CD4-positive, alpha-beta T cell treated with Interleukin-17A for 4 hours (primary cell): ENCODE results near the gene PPIL4.

Source experiments
- DNase-seq: peaks from one replicate; pipeline ENCODE4 v3.0.0-alpha.2; 2020; ENCODE audit warnings: mixed read lengths

PPIL4 gene

GRCh38 chr6:149456311-149457021 lies 89.4 kb downstream of the PPIL4 start:
- no peak for DNase-seq

GRCh38 chr6:149455031-149455732 lies 90.7 kb downstream of the PPIL4 start:
- no peak for DNase-seq
